HCT116 (cell line): ENCODE measurements around the gene LRP1. TPM values are rescaled to one million over a fixed set of nuclear protein-coding genes. Genes with fewer than 3 reads are reported as not detected.

Experiments used
- ATAC-seq: fragments of 200-7000 bp; cut with Tn5 transposase; 2 replicates; pipeline ENCODE4 v1.9.1; 2020; ENCODE audit warnings: mild to moderate bottlenecking, moderate library complexity
- BruUV-seq: library from RNA; stranded (reverse); fragments of 400-500 nt; replicated peaks from 2 replicates; lab custom pipeline; 2021; lab: Mats Ljungman, UMichigan
- CTCF ChIA-PET: fragments of 300-600 bp; sonication (Branson Sonifier 250); formaldehyde crosslinking; loops from one replicate; lab custom pipeline; 2021; ENCODE audit warnings: antibody characterized with exemption; lab: Charles Lee
- POLR2A ChIA-PET: fragments of 300-600, 350-600 bp; sonication (Branson Sonifier 250); formaldehyde crosslinking; loops from one replicate; lab custom pipeline; 2021; ENCODE audit warnings: antibody characterized with exemption; lab: Charles Lee
- RAD21 ChIA-PET, 2 experiments: fragments of 300-600 bp; sonication (Branson Sonifier 250); formaldehyde crosslinking; loops; one replicate each; lab custom pipeline; 2023; ENCODE audit warnings: low total read pairs in 2 of 2; ENCODE audit not compliant: uncharacterized antibody in 2 of 2, unreplicated experiment in 2 of 2, low non-redundant PET in 1 of 2; lab: Charles Lee
- DNase-seq: peaks from one replicate; pipeline ENCODE4 v3.0.0-alpha.2; 2010; ENCODE audit warnings: low read depth, low spot score
- H2AFZ ChIP-seq: fragments of 200-600 bp; shearing (Covaris generic), sonication (generic); 2 replicates; pipeline ENCODE4 v1.6.1; 2017; ENCODE audit warnings: low read depth, mixed run types, mixed read lengths, antibody characterized with exemption, low read length; ENCODE audit not compliant: poor library complexity, severe bottlenecking
- H3K27ac ChIP-seq: 2 replicates; pipeline ENCODE4 v1.5.1; 2012; ENCODE audit warnings: low read depth, low read length
- H3K27me3 ChIP-seq: fragments of 200-600 bp; sonication (generic); 2 replicates; pipeline ENCODE4 v1.6.1; 2016; ENCODE audit warnings: mixed run types, low read length, mixed read lengths; ENCODE audit not compliant: insufficient read depth
- H3K36me3 ChIP-seq, 2 experiments: fragments of 200-500 bp in 1 of 2; fragments of 200-600 bp in 1 of 2; sonication (Bioruptor generic) in 1 of 2; sonication (generic) in 1 of 2; 2 replicates each; pipeline versions ENCODE4 v1.5.1 to v1.6.1; 2014 to 2016; ENCODE audit warnings: low read length in 2 of 2, inconsistent platforms in 1 of 2, mixed read lengths in 1 of 2, mixed run types in 1 of 2; ENCODE audit not compliant: insufficient read depth in 2 of 2, control insufficient read depth in 1 of 2
- H3K4me1 ChIP-seq, 2 experiments: fragments of 200-600 bp in 1 of 2; sonication (generic) in 1 of 2; 2 replicates each; pipeline versions ENCODE4 v1.5.1 to v1.6.1; 2012 to 2017; ENCODE audit warnings: low read length in 2 of 2, inconsistent platforms in 1 of 2, mild to moderate bottlenecking in 1 of 2, mixed read lengths in 1 of 2, mixed run types in 1 of 2, moderate library complexity in 1 of 2; ENCODE audit not compliant: insufficient read depth in 2 of 2, control insufficient read depth in 1 of 2
- H3K4me2 ChIP-seq: fragments of 200-600 bp; sonication (generic); 2 replicates; pipeline ENCODE4 v1.6.1; 2017; ENCODE audit warnings: mixed run types, low read length, mixed read lengths
- H3K4me3 ChIP-seq, 2 experiments: fragments of 200-600 bp in 1 of 2; sonication (generic) in 1 of 2; replicated peaks in 1 of 2; 2 replicates each; pipeline ENCODE4 v1.5.1; 2011 to 2016; ENCODE audit warnings: low read length in 2 of 2, control low read depth in 1 of 2, low read depth in 1 of 2, mild to moderate bottlenecking in 1 of 2, mixed read lengths in 1 of 2, mixed run types in 1 of 2
- H3K79me2 ChIP-seq: fragments of 200-600 bp; sonication (generic); 2 replicates; pipeline ENCODE4 v1.6.1; 2017; ENCODE audit warnings: mild to moderate bottlenecking, mixed run types, low read length, moderate library complexity, mixed read lengths; ENCODE audit not compliant: insufficient read depth
- H3K9ac ChIP-seq: fragments of 200-600 bp; sonication (generic); 2 replicates; pipeline ENCODE4 v1.6.1; 2016; ENCODE audit warnings: low read length, mixed read lengths
- H3K9me2 ChIP-seq: fragments of 200-600 bp; sonication (generic), shearing (Covaris generic); 2 replicates; pipeline ENCODE4 v1.6.1; 2017; ENCODE audit warnings: mixed run types, mild to moderate bottlenecking, moderate library complexity; ENCODE audit not compliant: insufficient read depth
- H3K9me3 ChIP-seq, 2 experiments: fragments of 200-500 bp in 1 of 2; fragments of 200-600 bp in 1 of 2; sonication (Bioruptor generic) in 1 of 2; sonication (generic) in 1 of 2; 2 replicates each; pipeline ENCODE4 v1.6.1; 2014 to 2017; ENCODE audit warnings: low read length in 2 of 2, mixed read lengths in 2 of 2, inconsistent platforms in 1 of 2, low read depth in 1 of 2, mild to moderate bottlenecking in 1 of 2, mixed run types in 1 of 2, moderate library complexity in 1 of 2; ENCODE audit not compliant: control insufficient read depth in 1 of 2, insufficient read depth in 1 of 2
- H4K20me1 ChIP-seq: fragments of 200-600 bp; sonication (generic), shearing (Covaris generic); 2 replicates; pipeline ENCODE4 v1.6.1; 2017; ENCODE audit warnings: mixed run types, mild to moderate bottlenecking, moderate library complexity; ENCODE audit not compliant: insufficient read depth
- EZH2 ChIP-seq: fragments of 200-600 bp; sonication (generic); IDR thresholded peaks from 2 replicates; pipeline ENCODE4 v1.6.1; 2017; ENCODE audit warnings: antibody characterized with exemption, mixed run types
- POLR2A ChIP-seq: IDR thresholded peaks from 2 replicates; pipeline ENCODE4 v1.7.0; 2011; ENCODE audit warnings: borderline replicate concordance; ENCODE audit not compliant: insufficient read depth, insufficient read length; ENCODE audit errors: extremely low read depth
- POLR2AphosphoS5 ChIP-seq: IDR thresholded peaks from 2 replicates; pipeline ENCODE4 v1.6.1; 2011; ENCODE audit warnings: mild to moderate bottlenecking, low read depth, low read length, moderate library complexity
- TCF7L2 ChIP-seq: IDR thresholded peaks from 2 replicates; pipeline ENCODE4 v1.7.0; 2011; ENCODE audit warnings: borderline replicate concordance, inconsistent platforms; ENCODE audit not compliant: insufficient read depth, insufficient read length; ENCODE audit errors: extremely low read depth
- intact Hi-C: fragments of 100-400 bp; cut with micrococcal nuclease; formaldehyde crosslinking; loops from 2 replicates; pipeline ENCODE4 v1.10.0; 2022
- total RNA-seq: library from RNA; stranded (reverse); gene quantifications from one replicate; pipeline ENCODE4 v1.2.1, GENCODE V29; 2021; ENCODE audit not compliant: unreplicated experiment

LRP1 gene
- total RNA-seq, 1 experiment from 2014 or later, result 12.0 TPM

- Histone ChIP-seq H3K79me2 (peaks cover 30% of the 10 kb centered on the region), H3K9ac (no peak overlapping the region), H3K27me3 (no peaks in the 10 kb centered on the region), H4K20me1 (no peaks in the 10 kb centered on the region), H3K4me1 (peaks cover 6 to 17% of the 10 kb centered on the region in 2 experiments; a peak in 3 of 4 replicates), H3K9me2 (no peaks in the 10 kb centered on the region), H3K4me2 (no peak overlapping the region), H3K9me3 (no peaks in the 10 kb centered on the region), H2AFZ (no peak overlapping the region), H3K4me3 (no peak overlapping the region), H3K36me3 (peaks cover 6 to 17% of the 10 kb centered on the region in 2 experiments; a peak in 2 of 4 replicates), H3K27ac (no peak overlapping the region)
- DNase-seq (no peak), ATAC-seq (no peak)
- CTCF ChIA-PET, result interaction anchor here (1.8 to 2.9 kb wide), 3 partner anchors 12 to 16 kb away, joined by 6 to 9 read pairs (median 8); no protein-coding TSS in a partner anchor
- POLR2A ChIA-PET, result no interaction called here
- no peak for TF ChIP-seq EZH2
- no peak for TF ChIP-seq POLR2A
- no peak for TF ChIP-seq TCF7L2
- intact Hi-C loops, result no loop called here
- RAD21 ChIA-PET, result no interaction called here
- BruUV-seq, result no TSS peak
Observed at GRCh38 chr12:57227315-57228115, 99.2 kb downstream of the LRP1 start.

GRCh38 chr12:57229046-57229633 is 100.9 kb downstream of the LRP1 start:
- no peaks in the 10 kb centered on the region for H3K9me3 ChIP-seq
- H3K4me3 ChIP-seq, result peak overlapping the region; percentile 71 to 86

More at GRCh38 chr12:57229046-57229633, 100.9 kb downstream of the LRP1 start:
- Histone ChIP-seq H3K4me1 (peaks cover 6 to 17% of the 10 kb centered on the region in 2 experiments; a peak in 3 of 4 replicates), H3K9me2 (no peaks in the 10 kb centered on the region), H4K20me1 (no peaks in the 10 kb centered on the region), H3K79me2 (peaks cover 30% of the 10 kb centered on the region), H2AFZ (no peak overlapping the region), H3K27me3 (no peaks in the 10 kb centered on the region), H3K27ac (peak overlapping the region; percentile 88; the same call in 1 of the 2 replicates), H3K9ac (peak overlapping the region; percentile 93), H3K4me2 (peak overlapping the region; percentile 94)
- DNase-seq (no peak), ATAC-seq (0 out of 2 replicates have a peak, but pooled peaks have one; percentile 5)
- CTCF ChIA-PET, result interaction anchor here (0.8 to 3.3 kb wide), 7 partner anchors 9 to 230 kb away, joined by 3 to 64 read pairs (median 4); partner anchors contain the start of genes GLI1 and NXPH4
- RAD21 ChIA-PET, result interaction anchor here in 1 of 2 experiments (0.5 kb wide), 1 partner anchor 34 kb away, joined by 3 read pairs; no protein-coding TSS in a partner anchor
- BruUV-seq, result TSS peak; percentile 91
- no peak for TF ChIP-seq POLR2AphosphoS5
- TF ChIP-seq, all 23 proteins: peak for 0
- POLR2A ChIA-PET, result interaction anchor here (0.6 to 2.3 kb wide), 8 partner anchors 10 to 226 kb away, joined by 3 to 16 read pairs (median 4); partner anchors contain the start of genes INHBE and STAT6
- H3K36me3 ChIP-seq, result peaks cover 15 to 33% of the 10 kb centered on the region in 2 experiments
- intact Hi-C loops, result no loop called here
